Anterior cingulate cortex (tissue), 58 donors: ENCODE results near the gene GPRC5B.

Source experiments
- DNase-seq, 58 donors: peaks; one replicate each; lab custom pipeline; 2025; lab: John Stamatoyannopoulos, UW

GPRC5B gene

DNA sequence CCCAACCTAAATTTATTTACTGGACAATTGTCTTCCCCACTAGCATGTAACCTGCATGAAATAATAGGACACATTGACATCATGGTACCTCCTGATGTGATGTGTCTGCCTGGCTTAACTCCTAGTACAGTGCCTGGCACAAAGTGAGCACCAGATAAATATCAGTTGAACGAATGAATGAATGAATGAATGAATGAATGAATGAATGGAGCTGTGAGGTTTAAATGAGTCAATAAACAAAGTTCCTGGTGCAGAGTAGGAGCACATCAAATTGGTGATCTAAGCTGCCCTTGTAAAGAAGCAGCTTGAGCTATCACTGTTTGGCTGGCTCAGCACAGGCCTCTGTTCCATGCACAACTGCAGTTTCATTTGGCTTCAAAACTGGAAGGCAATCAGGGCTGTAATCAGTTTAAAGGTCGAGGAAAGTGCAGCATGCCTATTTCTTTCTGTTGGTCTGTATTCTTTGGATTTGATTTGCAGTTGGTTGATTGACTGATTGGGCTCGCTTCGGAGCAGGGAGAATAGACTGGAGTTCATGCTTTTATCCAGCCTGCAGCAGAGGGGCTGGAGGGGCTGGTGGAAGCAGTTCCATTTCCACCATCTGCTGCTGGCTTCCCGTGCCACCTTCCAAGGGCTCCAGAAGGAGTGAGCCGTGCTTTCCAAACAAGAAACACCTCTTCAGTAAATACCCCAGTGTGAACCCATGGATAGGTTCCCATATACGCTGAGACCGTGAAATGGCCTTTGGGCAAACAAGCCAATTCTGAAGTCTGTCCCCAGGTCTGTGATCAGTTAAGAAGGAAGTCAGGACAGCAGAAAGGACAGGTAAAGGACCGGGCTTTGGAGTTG lies 54.6 kb downstream of the GPRC5B start:
- DNase-seq, result no peak

DNA sequence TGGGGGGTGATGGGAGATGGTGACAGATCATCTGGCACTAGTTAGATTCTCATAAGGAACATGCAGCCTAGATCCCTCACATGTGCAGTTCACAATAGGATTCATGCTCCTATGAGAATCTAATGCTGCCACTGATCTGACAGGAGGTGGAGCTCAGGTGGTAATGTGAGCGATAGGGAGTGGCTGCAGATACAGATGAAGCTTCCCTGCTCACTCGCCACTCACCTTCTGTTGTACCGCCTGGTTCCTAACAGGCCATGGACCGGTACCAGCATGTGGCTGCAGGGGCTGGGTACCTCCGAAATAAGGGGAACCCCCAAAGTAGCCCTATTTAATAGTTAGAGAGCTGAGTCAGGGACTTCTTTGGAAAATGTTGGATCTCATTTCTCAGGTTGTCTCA lies 60.4 kb downstream of the GPRC5B start:
- no peak for DNase-seq

DNA sequence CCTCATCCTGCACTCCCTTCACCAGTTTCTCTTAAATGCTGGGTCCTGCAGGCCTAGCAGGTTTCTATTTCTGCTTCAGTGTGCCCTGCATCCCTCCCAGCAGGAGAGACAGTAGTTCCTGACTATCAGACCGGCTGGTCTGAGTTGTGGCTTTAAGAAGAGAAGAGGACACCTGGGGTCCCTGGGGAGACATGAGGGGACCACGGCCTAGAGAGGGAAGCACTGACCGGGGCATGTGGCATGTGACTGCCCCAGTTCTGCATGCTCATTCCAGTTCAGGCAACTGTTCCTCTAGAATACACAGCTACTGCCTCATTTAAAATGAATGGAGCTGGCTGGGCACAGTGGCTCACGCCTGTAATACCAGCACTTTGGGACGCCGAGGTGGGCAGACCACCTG lies 61.3 kb downstream of the GPRC5B start:
- DNase-seq, result no peak

DNA sequence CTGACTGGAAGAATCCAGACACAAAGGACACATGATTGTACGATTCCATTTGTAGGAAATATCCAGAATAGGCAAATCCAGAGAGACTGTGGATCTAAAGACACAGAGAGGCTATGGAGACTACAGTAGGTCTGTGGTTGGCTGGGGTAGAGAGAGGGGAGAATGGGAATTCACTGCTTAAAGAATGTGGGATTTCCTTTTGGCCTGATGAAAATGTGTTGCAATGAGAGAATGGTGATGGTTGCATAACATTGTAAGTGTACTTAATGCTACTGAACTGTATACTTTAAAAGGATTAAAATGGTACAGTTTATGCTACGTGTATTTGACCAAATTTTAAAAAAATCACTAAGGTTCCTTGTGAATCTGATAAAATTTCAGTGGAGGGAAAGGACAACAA lies 62.1 kb downstream of the GPRC5B start:
- DNase-seq, result no peak

DNA sequence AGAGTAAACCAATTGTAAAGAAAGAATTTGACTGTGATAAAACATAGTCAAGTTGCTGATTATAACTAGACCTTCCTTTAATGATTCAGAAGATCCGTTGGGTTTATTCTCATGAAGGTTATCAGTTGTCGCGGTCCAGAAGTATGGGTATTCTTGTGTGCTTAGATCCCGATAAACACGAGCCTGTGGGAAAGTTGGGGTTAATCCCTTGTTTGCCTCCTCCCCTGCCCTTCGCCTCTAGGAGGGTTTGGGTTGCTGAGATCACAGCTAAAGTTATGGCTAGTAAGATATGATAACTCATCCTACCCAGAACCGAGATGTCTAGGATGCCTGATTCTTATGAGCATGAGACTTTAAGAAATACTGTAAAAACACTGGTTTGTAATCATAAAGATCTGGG lies 66.8 kb downstream of the GPRC5B start:
- no peak for DNase-seq

DNA sequence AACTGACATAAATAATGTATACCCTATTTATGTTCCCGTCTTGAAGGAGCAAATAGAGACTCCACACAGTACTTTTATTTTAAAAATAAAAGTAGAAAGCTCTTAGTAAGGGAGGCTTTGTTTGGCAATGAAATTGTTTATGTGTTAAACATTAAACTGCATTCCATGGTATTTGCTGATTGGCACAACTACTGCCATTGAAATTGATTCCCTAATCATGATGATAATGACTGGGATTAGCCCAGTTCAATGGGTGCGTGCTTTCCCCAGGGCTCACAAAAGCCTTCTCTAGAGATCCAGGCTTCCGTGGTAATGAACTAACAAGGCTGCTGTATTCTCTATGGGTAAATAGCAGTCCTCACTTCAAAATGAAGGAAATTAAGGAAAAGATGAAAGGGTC lies 67.5 kb downstream of the GPRC5B start:
- DNase-seq, result no peak

DNA sequence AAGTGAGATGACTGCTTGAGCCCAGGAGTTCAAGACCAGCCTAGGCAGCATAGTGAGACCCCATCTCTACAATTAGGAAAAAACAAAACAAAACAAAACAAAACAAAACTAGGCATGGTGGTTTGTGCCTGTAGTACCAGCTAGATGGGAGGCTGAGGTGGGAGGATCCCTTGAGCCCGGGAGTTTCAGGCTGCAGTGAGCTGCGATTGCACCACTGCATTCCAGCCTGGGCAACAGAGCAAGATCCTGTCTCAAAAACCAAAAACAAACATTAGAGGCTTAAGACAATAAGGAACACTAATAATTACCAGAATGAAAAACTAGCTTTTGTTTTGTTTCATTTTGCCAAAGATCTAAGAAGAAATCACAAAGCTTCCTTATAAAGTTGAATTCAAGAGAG lies 69.2 kb downstream of the GPRC5B start:
- DNase-seq, result no peak

DNA sequence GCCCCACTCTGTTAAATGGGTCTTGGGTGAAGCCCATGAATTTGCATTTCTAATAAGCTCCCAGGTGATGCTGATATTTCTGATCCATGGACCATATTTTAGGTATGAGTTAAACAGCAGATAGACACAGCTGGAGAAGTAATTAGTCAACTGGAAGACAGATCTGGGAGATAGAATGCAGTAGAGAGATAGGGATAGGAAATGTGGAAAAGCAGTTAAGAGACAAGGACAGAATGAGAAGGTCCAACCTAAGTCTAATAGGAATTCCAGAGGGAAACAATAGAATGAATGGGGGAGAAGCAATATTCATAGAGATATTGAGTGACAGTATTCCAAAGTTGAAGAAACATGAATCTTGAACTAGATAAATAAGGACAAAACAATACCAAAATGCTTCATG lies 71.7 kb downstream of the GPRC5B start:
- no peak for DNase-seq

DNA sequence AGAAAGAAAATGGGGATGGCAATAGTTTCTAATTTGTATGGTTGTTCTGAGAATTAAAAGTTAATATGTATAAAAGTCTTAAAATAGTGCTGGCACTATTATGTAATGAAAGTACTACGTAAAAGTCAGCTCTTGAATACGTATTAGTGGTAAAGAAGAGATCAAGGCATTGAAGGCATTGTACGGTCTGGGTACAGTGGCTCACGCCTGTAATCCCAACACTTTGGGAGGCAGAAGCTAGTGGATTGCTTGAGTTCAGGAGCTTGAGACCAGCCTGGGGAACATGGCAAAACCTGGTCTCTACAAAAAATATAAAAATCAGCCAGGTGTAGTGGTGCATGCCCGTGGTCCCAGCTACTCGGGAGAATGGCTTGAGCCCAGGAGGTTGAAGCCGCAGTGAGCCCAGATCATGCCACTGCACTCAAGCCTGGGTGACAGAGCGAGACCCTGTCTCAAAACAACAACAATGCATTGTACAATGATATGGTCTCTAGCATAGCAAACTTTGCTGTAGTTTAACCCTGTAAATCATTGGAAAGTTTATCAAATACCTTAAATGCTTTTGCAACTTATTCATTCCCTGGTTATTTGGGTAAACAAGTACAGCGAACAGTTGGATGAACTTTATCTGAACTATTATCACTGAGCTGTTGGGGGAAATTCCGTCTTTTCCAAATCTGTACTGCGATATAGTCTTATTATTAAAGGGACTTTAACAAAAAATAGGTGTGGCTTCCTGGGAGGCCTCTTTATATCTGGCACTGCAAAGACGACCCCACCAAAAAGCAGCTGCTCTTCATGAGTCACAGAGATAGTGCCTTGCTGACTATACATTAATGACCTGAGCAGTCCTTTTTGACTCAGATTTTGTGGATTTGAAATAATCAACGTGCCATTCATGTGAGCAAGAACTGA lies 73.6 kb downstream of the GPRC5B start:
- no peak for DNase-seq

DNA sequence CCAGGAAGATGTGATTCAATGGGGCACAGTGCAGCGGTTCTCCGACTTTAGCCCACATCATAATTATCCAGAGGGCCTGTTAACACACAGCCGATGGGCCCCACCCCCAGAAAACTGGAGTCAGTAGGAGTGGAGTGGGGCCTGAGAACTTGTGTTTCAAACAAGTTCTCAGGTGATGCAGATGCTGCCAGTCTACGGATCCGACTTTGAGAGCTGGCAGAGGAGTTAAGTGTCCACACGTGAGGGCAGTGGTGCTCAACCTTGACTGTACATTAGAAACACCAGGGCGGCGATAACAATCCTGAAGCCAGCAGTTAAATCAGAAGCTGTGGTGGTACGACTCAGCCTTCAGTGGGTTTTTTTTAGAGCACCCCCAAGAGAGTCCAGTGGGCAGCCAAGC lies 75.0 kb downstream of the GPRC5B start:
- DNase-seq, result no peak

DNA sequence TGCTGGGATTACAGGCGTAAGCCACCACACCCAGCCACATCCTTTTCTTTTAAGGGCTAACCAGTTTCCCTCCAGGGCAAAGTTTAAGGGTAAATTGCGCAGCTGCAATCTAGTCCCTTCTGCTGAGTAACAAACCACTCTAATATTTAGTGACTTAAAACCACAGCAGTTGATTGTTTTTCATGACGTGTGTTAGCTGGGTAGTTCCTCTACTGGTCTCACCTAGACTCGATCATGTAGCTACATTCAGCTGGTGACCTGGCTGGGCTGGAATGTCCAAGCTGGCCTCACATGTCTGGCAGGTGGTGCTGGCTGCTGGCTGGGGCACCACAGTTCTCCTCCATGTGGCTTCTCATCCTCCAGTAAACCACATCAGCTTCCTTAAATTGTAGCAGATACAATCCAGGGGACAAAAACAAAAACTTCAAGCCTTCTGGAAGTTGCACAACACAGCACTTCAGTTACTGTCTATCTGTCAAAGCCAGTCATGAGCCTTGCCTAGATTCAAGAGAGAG lies 75.5 kb downstream of the GPRC5B start:
- DNase-seq, result peak in 3 of 58 donors; percentile 5 to 16 (median 15)

DNA sequence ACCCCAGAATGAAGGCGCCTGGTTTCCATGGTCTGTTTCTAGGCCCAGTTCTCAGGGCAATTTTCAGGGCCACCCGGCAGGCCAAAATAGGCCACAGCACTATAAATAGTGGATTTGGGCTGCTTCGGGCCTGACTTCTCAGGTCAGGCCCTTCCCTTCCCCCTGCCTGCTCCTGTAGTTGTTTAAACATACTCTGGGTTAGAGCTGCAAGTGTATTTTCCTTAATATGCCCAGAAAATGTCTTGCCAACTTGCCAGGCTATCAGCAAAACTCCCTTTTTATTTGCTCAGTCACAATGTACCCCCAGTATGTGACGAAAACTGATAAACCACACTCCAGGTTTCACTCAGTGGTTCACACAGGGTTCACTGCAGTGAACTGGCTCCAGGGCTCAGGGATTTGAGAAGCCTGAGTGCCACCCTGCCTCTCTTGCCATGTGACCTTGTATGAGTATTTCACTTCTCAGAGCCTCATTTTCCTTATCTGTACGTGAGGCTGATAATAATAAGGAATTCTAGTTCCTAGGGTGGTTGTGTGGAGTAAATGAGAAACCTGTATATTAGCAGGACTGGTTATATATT lies 76.5 kb downstream of the GPRC5B start:
- DNase-seq, result peak in 38 of 58 donors; percentile 3 to 73 (median 40)
